ENCODE results near the gene INSYN1.
A peak's percentile ranks its signal among the peaks of the same experiment; 100 is the strongest.

Gene INSYN1, protein sequence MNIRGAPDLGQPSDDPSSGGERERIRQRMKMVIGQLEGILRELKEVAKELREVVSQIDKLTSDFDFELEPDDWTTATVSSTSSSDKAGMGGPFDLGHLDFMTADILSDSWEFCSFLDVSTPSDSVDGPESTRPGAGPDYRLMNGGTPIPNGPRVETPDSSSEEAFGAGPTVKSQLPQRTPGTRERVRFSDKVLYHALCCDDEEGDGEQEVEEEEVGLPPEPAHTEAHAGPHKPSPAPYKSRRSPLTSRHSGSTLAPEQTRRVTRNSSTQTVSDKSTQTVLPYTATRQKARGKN

DNA sequence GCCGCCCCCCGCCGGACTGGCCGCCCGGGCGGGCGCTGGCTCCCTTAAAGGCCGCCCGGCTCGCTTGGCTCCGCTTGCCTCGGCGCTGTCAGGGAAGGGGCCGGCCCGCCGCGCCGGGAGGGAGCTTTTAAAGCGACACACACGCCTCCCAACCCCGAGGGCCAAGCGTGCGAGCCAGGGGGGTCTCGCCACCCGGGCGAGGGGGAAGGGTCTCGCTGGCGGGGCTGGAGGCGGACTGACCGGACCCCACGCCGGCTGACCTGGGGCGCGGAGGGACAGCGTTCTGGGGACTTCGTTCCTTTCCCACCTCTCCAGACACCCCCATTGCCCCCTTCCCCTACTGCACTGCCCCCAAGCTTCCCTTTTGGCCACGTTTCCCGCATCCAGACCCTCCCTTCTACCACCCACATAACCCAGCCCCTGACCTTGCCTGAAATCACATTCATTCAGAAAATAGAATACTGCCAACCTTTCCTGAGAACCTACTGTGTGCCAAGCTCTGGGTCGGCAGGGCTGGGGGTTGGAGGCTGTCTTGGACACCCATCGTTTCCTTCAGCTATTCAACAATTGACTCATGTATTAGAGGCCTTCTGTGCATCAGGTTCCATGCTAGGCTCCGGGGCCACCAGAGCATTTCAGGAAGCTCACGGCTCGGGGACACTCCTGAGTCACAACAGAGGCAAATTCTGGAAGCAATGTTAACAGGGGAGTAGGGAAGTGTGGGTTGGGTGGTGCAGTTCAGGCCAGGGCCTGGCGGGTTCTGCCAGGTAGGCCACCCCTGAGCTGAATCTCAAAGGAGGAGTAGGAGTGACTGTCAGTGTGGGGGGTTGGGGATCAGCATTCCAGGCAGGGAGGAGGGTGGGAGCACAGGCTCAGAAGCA is at the start of gene INSYN1:
Gene INSYN1, minus strand, starts transcription at position 102 of the 881 bp plus-strand sequence. CDS start 2,221 bp downstream, outside the sequence.
- TF ChIP-seq, protein P1, sequence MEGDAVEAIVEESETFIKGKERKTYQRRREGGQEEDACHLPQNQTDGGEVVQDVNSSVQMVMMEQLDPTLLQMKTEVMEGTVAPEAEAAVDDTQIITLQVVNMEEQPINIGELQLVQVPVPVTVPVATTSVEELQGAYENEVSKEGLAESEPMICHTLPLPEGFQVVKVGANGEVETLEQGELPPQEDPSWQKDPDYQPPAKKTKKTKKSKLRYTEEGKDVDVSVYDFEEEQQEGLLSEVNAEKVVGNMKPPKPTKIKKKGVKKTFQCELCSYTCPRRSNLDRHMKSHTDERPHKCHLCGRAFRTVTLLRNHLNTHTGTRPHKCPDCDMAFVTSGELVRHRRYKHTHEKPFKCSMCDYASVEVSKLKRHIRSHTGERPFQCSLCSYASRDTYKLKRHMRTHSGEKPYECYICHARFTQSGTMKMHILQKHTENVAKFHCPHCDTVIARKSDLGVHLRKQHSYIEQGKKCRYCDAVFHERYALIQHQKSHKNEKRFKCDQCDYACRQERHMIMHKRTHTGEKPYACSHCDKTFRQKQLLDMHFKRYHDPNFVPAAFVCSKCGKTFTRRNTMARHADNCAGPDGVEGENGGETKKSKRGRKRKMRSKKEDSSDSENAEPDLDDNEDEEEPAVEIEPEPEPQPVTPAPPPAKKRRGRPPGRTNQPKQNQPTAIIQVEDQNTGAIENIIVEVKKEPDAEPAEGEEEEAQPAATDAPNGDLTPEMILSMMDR (IDR thresholded peaks at IDR 0.05; ENCODE audit: poor library complexity, severe bottlenecking) = no peak
- Histone ChIP-seq H3K9me3 (ENCODE audit: severe bottlenecking) (no peaks in the 10 kb centered on the region), H3K27me3 (ENCODE audit: insufficient read depth, poor library complexity, severe bottlenecking) (peaks cover 48% of the 10 kb centered on the region), H3K36me3 (ENCODE audit: low read depth) (no peaks in the 10 kb centered on the region), H3K27ac (ENCODE audit: poor library complexity, severe bottlenecking) (no peak within 1 kb of the TSS), H3K4me3 (ENCODE audit: severe bottlenecking) (peak within 1 kb of the TSS; percentile 27), H3K4me1 (ENCODE audit: insufficient read depth, poor library complexity, severe bottlenecking) (no peaks in the 10 kb centered on the region)
- peak; percentile 66 for DNase-seq (ENCODE audit: low spot score)
- peak; percentile 17; the same call in 2 of the 3 replicates for ATAC-seq (ENCODE audit: low read depth)

DNA sequence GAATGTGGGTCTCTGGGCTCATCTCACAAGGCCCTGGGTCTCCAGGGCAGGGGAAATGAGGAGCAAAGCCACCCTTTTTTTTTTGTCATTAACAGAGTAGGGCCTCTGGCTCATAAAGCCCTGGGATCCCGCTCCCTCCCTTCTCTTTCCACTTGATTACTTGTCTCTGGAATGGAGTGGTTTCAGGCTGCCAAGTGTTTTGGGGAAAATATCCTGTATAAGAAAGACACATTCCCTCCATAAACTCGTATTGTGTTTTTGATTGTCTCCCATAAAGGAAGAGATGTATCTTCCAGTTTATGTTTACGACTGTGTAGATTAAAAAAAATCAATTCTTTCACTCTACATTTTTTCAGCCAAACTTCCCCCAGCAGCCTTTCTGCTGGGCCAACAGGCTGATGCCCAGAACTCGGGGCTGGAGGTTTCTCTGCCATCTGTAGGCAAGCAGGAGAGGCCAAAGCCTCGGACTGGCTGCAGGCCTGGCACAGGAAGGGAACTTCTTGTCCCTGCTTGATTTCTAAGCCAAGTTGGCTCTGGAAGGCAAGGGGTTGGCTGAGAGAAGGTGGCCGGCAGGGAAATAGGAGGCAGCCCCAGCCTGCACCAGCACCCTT is 49.4 kb upstream of the INSYN1 start:
- TF ChIP-seq, protein P1 (IDR thresholded peaks at IDR 0.05; ENCODE audit: poor library complexity, severe bottlenecking) = no peak
- DNase-seq (ENCODE audit: low spot score) = no peak

DNA sequence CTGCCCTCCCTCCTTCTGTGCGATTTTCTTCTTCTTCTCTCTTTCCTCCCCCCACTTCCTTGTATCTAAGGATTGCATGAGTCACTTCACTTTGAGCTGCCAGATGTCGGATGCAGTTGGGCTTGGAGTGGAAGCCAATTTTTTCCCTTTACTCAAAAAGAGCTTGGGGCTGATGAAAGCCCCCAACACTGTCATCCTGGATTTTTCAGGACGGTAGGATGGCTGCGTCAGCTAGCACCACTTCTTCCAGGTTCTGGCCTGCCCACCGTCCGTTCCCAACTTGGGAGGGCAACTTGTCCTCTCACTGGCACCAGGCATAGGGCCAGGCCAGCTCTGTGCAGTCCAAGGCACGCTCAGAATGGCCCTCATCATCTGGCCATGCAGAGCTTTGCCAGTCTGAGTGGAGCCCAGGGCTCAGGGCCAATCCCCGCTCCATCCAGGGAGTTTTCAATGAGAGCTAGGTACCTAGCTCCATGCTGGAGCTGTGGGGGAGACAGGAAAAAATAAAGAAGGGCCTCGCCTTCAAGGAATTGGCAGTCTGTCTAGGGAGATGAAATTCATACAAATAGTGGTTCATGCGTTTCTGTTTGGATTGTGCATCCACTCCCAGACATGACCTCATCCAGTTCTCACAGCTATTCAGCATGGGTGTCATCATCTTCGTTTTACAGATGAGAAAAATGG is 47.7 kb upstream of the INSYN1 start:
- peaks cover 20% of the 10 kb centered on the region for H3K4me1 ChIP-seq (ENCODE audit: insufficient read depth, poor library complexity, severe bottlenecking)

More for the DNA sequence above, 49.4 kb upstream of the INSYN1 start:
- Histone ChIP-seq H3K9me3 (ENCODE audit: severe bottlenecking) (no peaks in the 10 kb centered on the region), H3K27ac (ENCODE audit: poor library complexity, severe bottlenecking) (no peak overlapping the region), H3K4me1 (ENCODE audit: insufficient read depth, poor library complexity, severe bottlenecking) (peaks cover 20% of the 10 kb centered on the region), H3K4me3 (ENCODE audit: severe bottlenecking) (no peak overlapping the region), H3K27me3 (ENCODE audit: insufficient read depth, poor library complexity, severe bottlenecking) (no peaks in the 10 kb centered on the region), H3K36me3 (ENCODE audit: low read depth) (no peaks in the 10 kb centered on the region)
- no peak for ATAC-seq (ENCODE audit: low read depth)

DNA sequence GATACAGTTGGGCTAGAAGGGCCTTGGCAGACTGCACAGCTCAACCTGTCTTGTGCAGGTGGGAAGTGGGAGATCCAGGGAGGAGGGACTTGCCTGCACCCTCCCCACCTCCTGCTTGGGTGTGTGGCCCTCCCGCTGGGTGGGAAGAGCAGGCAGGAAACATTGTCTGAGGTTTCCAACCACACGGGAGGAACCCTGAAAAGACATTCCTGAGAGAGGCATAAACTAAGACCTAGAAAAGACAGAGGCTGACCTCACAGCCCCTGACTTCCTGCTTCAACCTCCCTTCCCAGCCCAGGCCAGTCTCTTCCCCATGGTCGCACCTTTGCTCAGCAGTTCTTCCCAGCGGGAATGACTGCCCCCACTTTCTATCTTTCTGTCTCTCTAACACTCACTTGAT is 46.3 kb upstream of the INSYN1 start:
- peaks cover 20% of the 10 kb centered on the region for H3K4me1 ChIP-seq (ENCODE audit: insufficient read depth, poor library complexity, severe bottlenecking)
- DNase-seq (ENCODE audit: low spot score) (no peak), ATAC-seq (ENCODE audit: low read depth) (peak; percentile 20; the same call in 1 of the 3 replicates)
- TF ChIP-seq, protein P1 (IDR thresholded peaks at IDR 0.05; ENCODE audit: poor library complexity, severe bottlenecking) = no peak
- peak overlapping the region; percentile 69 for H3K27ac ChIP-seq (ENCODE audit: poor library complexity, severe bottlenecking)
- no peaks in the 10 kb centered on the region for H3K36me3 ChIP-seq (ENCODE audit: low read depth)
- no peak overlapping the region for H3K4me3 ChIP-seq (ENCODE audit: severe bottlenecking)
- no peaks in the 10 kb centered on the region for H3K27me3 ChIP-seq (ENCODE audit: insufficient read depth, poor library complexity, severe bottlenecking)
- H3K9me3 ChIP-seq (ENCODE audit: severe bottlenecking) = no peaks in the 10 kb centered on the region

More for the DNA sequence above, 47.7 kb upstream of the INSYN1 start:
- no peak for DNase-seq (ENCODE audit: low spot score)
- Histone ChIP-seq H3K9me3 (ENCODE audit: severe bottlenecking) (no peaks in the 10 kb centered on the region), H3K27ac (ENCODE audit: poor library complexity, severe bottlenecking) (peak overlapping the region; percentile 69), H3K36me3 (ENCODE audit: low read depth) (no peaks in the 10 kb centered on the region), H3K4me3 (ENCODE audit: severe bottlenecking) (no peak overlapping the region), H3K27me3 (ENCODE audit: insufficient read depth, poor library complexity, severe bottlenecking) (no peaks in the 10 kb centered on the region)
- TF ChIP-seq, protein P1 (IDR thresholded peaks at IDR 0.05; ENCODE audit: poor library complexity, severe bottlenecking) = no peak
- peak; percentile 65 for ATAC-seq (ENCODE audit: low read depth)
